GM19025 (cell line): Measurements from ENCODE around the gene NDUFB3.

Source experiments
- ATAC-seq: cut with Tn5 transposase; IDR thresholded peaks from one replicate; pipeline ENCODE4 v1.9.1; 2021; ENCODE audit warnings: mild to moderate bottlenecking, low read depth, moderate library complexity; ENCODE audit not compliant: unreplicated experiment

Gene NDUFB3

GRCh38 chr2:201127152-201127511 lies 55.3 kb downstream of the NDUFB3 start:
- no peak for ATAC-seq

DNA sequence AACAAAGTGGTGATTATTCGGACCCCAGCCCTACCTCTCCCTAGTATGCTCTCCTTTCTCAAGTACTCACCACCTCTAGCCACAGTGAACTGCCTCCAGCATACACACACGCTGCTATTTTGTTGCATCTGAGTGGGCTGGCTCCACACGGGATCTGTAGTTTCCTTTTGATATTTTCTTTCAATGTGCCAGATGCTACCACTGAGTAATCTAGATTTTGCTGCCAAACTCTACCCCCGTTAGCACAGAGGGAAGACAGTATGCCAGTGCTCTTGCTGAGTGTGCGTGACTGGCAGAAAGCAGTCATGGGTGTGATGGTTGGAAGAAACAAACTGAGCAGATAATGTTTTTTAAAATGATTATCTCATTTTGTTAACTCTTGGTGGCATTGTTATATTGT lies 55.8 kb downstream of the NDUFB3 start:
- no peak for ATAC-seq

GRCh38 chr2:201128033-201128432 lies 56.2 kb downstream of the NDUFB3 start:
- ATAC-seq = no peak

DNA sequence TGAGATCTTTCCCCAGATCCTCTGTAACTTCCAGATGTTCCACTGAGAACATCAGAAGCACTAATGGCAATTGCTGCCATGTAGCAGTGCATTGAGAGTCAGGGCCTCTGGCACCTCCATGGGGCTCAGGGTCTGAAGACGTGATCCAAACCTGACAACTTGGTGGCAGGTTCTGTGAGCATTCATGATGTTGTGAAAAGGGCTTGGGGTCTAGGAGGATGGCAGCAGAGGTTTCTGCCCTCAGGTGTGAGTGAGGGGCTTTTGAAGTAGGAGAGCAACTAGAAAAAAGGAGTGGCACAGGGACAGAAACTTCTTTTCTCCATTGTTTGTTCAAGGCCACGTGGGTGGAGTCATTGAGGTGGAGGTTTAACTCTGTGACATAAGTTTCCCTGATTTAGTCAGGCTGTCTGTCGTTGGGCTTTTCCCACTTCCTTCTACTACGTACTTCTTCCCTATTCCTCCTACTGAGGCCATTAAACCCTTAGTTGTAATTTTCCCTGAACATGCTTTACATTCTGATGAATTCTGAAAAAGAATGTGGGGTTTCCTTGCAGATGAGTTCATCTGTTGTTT lies 57.2 kb downstream of the NDUFB3 start:
- ATAC-seq = no peak

GRCh38 chr2:201130524-201131186 lies 58.9 kb downstream of the NDUFB3 start:
- no peak for ATAC-seq

GRCh38 chr2:201132518-201132917 lies 60.7 kb downstream of the NDUFB3 start:
- no peak for ATAC-seq
